DMS53 (cell line): ENCODE results near the gene DAP.

Experiments
- DNase-seq: peaks from one replicate; lab custom pipeline; 2025; lab: John Stamatoyannopoulos, UW

DAP gene

GRCh38 chr5:10709933-10710332 lies 51.1 kb downstream of the DAP start:
- no peak for DNase-seq

DNA sequence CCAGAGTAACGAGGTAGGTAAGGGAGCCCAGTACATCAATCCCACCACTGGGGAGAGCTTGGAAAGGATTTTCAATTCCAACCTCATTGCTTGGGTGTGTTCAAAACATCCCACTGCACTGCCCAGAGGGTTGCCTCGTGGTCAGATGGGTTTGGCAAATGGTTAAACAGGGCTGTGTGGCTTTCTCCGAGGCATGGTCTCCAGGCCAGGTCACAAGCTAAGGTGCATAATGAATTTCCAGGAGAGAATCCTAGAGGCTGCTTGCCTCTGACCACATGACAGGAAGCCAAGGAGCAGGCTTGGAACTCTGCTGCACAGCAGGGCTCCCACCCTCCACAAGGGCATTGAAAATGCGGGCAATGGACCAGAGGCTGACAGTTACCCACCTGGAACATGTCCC lies 51.6 kb downstream of the DAP start:
- no peak for DNase-seq

DNA sequence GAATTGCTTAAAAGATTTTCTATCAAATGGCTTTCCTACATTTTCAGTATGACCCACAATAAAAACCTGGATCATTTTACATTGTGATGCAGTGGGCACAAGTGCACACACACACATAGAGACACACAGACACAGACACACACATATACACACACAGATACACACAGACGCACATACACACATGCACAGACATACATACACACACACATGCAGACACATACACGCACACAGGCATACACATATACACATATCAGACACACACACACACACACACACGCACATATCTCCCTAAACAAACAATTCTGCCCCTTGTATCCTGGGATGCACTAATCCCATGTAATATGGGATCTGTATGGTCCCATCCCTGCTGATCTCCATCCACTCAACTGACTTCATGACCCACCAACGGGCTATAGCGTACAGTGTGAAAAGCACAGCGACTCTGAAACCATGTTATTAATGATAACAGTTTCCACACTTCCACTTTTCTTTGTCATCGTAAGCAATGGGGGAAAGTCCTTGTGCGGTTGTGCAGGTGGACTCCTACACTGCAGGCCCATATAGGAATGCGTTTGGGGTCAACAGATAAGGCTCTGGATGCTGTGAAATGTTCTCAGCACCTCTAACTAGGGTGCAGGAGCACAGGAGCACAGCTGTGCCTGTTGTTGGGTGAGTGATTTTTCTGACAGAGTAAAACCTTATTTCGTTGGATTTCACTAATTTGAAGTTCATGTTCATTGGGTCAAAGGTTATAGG lies 52.7 kb downstream of the DAP start:
- DNase-seq = no peak

- DNase-seq = no peak
These were observed 53.6 kb downstream of the DAP start for GRCh38 chr5:10707198-10708142.

DNA sequence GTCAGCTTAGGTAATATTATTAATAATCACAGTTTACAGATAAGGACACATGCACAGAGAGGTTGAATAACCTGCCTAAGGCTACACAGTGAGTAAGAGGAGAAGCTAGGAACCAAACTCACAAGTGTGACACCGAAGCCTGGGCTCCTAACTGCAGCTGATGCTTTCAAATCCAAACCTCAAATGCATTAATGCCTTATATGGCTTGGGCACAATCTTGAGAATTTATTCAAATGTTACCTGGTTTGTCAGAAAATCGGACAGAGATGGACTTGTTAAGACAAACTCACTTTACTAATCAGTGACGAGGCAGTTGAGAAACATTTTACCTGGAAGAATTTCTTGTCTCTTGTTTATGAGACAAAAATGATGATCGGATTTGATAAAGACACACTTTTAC lies 54.7 kb downstream of the DAP start:
- DNase-seq = no peak

- no peak for DNase-seq
These were observed 55.3 kb downstream of the DAP start for GRCh38 chr5:10705747-10706146.

- DNase-seq = no peak
These were observed 55.9 kb downstream of the DAP start for GRCh38 chr5:10704949-10705621.

DNA sequence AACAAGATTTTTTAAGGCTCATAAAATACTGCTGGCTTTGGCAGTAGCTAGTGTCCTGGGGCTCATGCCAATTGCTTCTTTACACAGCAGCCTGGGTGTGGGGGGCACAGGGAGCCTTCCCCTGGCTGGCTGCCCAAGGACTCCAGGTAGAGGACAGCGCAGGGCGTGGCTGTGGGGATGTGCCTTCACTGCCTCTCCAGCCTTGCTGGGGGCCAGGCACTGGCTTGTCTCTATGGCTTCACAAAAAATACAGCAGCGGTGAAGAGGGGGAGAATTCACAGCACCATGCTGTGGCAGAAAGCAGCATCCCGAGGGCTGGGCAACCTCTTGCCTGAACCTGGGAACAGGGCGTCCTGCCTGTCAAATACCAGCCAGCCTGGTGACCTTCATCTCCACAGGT lies 57.4 kb downstream of the DAP start:
- DNase-seq = no peak

- DNase-seq = no peak
These were observed 58.0 kb downstream of the DAP start for GRCh38 chr5:10702911-10703491.

DNA sequence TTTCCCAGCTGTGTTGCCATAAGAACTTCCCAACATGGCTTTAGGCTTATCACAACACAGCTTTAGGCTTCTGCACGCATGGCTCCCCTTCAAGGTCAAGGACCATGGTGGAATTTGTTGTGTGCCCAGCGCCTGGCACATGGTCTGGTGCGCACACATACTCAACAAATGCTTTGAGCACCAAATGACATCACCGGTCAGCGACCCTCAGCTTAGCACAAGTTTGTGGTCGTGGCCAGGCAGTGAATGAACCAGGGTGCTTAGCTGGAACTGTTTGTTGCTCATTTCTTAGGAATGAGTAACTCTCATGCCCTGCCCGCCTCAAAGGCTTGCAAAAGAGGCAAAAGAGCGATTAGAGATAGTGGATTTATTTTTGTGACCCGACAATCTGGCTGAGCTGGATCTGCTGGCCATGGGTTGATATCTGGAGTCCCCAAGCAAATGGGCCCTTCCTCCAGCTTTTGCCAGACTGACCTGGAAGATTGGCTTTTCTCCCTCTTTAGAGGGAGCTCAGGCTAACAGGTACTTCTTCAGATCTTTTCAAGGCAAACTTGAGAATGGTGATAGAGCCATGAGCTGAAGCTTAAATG lies 58.9 kb downstream of the DAP start:
- DNase-seq = no peak

DNA sequence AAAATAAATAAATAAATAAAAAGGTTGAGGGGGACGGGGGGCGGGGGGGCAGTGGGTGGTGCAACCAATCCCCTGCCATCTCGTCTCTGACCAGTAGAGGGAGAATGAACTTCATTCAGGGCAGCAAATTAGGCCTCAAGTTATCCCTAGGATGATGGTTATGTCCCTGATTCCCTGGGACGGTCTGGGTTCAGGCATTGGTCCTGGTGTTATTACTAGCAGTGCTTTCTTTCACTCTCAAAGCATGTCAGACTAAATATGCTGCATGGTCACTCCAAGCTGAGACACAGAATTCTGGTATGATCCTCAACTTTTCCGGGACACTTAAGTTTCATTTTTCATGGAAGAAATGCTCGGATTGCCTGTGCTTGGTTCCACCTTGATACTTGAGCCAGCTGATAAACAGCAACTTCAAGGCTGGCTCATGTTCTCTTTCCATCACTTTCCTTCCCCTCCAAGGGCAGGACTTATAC lies 59.4 kb downstream of the DAP start:
- peak; percentile 56 for DNase-seq

DNA sequence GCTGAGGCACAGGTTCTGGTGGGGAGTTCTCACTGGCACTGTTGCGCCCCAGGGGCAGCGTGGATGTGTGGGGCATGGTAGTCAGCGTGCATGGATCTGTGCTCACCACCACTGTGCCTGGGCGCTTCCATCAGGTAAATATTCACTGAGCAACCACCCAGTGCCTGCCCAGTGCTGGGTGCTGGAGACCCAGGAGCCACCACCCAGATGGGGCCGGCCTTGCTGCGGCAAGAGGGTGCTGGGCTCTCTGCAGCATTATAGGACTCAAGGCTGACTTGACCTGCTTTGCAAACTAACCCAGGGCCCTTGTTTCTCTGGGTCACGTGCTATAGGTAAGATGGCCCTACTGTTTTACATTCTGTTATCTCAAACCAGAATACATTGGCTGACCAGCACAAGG lies 60.5 kb downstream of the DAP start:
- DNase-seq = no peak

DNA sequence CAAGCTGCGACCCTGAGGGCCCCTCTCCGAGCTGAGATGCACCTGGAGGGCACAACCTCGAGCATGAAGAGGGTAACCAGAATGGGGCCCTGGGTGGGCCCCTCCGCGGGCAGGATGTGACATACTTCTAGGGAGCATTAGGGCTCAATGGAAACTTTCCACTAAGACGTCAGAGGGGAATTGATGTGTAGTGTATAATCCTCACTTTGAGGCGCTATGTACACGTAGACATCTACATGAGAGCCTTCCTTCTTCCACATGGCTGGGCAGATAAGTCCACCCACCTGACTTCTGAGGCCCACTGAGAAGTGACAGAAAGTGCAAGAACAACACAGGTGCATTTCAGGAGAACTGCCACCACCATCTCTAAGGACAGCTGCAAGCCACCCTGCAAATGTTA lies 61.0 kb downstream of the DAP start:
- DNase-seq = no peak

GRCh38 chr5:10699281-10699874 lies 61.7 kb downstream of the DAP start:
- DNase-seq = no peak

GRCh38 chr5:10695759-10696543 lies 65.1 kb downstream of the DAP start:
- DNase-seq = no peak

DNA sequence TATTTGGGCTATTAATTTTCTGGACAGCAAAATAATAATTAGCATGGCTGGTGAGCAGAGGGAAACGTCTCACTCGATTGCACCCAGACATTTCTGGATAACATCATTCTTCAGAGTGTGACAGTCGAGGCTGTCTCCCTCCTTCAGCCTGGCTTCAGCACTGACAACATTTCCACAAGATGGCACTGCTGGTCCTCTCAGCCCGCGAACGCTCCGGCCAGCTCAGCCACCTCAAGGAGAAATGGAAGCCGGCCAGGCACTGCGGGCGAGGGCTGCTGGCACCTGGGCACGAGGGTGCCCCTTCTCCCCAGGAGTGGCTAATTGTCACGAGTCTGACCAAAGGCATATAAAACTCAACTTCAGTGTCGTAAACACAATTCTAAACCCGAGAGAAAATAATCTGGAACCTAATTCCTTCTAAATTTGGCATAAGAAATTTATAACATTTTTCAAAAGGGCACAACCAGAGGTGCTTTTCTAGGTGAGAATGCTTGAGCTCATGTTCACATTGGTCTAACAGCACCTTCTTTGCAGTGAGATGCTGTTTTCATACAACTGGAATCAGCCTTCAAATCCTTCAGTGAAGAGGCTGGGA lies 65.9 kb downstream of the DAP start:
- peak; percentile 86 for DNase-seq

GRCh38 chr5:10691826-10692785 lies 68.9 kb downstream of the DAP start:
- no peak for DNase-seq

DNA sequence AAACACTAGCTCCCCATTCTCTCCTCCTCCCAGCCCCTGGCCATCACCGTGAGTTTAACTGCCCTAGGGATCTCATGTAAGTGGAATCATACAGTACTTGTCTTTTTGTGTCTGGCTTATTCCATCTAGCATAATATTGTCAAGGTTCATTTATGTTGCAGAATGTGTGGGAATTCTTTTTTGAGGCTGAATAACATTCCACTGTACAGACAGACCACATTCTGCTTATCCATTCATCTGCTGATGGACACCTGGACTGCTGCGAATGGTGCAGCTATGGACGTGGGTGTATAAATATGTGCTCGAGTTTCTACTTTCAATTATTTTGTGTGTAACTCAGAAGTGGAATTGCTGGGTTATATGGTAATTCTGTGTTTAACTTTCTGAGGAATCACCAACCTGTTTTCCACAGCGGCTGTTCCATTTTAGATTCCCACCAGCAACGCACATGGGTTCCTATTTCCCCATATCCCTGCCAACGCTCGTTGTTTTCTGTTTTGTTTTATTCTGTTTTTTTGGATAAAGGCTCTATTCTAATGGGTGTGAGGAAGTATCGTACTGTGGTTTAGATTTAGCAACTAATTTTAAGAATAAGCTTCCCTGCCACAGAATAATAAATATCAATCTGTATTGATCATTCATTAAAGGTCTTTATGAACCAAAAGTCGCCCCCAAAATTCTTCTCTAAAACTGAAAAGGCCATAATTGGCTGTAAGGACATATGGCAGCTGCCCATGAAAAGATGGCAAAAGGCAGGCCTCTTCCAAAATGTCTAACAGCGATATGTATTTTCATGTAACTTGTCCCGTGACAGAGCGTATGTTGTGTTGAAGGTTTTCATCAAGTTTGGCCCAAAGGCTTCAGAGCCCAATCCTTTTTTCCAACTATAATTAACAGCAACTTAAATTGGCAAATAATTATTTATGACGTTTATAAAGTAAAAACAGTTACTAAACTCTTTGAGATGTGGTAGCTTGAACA lies 70.3 kb downstream of the DAP start:
- no peak for DNase-seq
